ENCODE data around the gene OTUD5.
A peak's percentile ranks its signal among the peaks of the same experiment; 100 is the strongest.

Gene OTUD5

GRCh38 chrX:48971249-48972219 lies 14.1 kb upstream of the OTUD5 start, which contains the start of gene KCND1:
Gene KCND1 (minus strand): TSS chrX:48971844. CDS start chrX:48970271, 1,573 bp downstream.
- no peak for DNase-seq

GRCh38 chrX:48969471-48969870 lies 12.1 kb upstream of the OTUD5 start:
- DNase-seq: no peak

GRCh38 chrX:48968377-48968776 lies 11.0 kb upstream of the OTUD5 start:
- no peak for DNase-seq

GRCh38 chrX:48966796-48967579 lies 9.6 kb upstream of the OTUD5 start:
- no peak for DNase-seq

GRCh38 chrX:48965959-48966358 lies 8.6 kb upstream of the OTUD5 start:
- no peak for DNase-seq

- DNase-seq: no peak
Observed at GRCh38 chrX:48961585-48962091, 4.2 kb upstream of the OTUD5 start.

- peak; percentile 55 for DNase-seq
Observed at GRCh38 chrX:48960291-48960690, 2.9 kb upstream of the OTUD5 start.

GRCh38 chrX:48958635-48959094 lies 1.3 kb upstream of the OTUD5 start:
- peak; percentile 25 for DNase-seq

GRCh38 chrX:48957827-48958634 lies 624 bp upstream of the OTUD5 start:
- peak; percentile 95 for DNase-seq

GRCh38 chrX:48956728-48957414 lies 536 bp downstream of the OTUD5 start:
- DNase-seq: peak; percentile 19

GRCh38 chrX:48948589-48948988 lies 8.8 kb downstream of the OTUD5 start:
- DNase-seq: no peak

- peak; percentile 46 for DNase-seq
Observed at GRCh38 chrX:48945517-48946348, 11.7 kb downstream of the OTUD5 start.

GRCh38 chrX:48942895-48943294 lies 14.5 kb downstream of the OTUD5 start:
- DNase-seq: no peak

- DNase-seq: no peak
Observed at GRCh38 chrX:48940404-48940955, 16.9 kb downstream of the OTUD5 start.

GRCh38 chrX:48939524-48940228 lies 17.7 kb downstream of the OTUD5 start:
- DNase-seq: no peak

GRCh38 chrX:48938721-48939425 lies 18.5 kb downstream of the OTUD5 start:
- no peak for DNase-seq

GRCh38 chrX:48937054-48937907 lies 20.1 kb downstream of the OTUD5 start:
- peak; percentile 87 for DNase-seq

- peak; percentile 67 for DNase-seq
Observed at GRCh38 chrX:48936429-48937053, 20.9 kb downstream of the OTUD5 start.
